NCI-H2196 treated with DMSO at 0.1 percent for 48 hours (cell line): Measurements from ENCODE around the gene MYPOP.
"Not testable (repeated sequence)": the region's sequence is repeated elsewhere in the genome, so short reads cannot be mapped to it uniquely, and the experiment has no call there.

Source experiments
- DNase-seq: peaks from one replicate; lab custom pipeline; 2025; ENCODE audit not compliant: unreplicated experiment; lab: John Stamatoyannopoulos, UW

MYPOP gene

DNA sequence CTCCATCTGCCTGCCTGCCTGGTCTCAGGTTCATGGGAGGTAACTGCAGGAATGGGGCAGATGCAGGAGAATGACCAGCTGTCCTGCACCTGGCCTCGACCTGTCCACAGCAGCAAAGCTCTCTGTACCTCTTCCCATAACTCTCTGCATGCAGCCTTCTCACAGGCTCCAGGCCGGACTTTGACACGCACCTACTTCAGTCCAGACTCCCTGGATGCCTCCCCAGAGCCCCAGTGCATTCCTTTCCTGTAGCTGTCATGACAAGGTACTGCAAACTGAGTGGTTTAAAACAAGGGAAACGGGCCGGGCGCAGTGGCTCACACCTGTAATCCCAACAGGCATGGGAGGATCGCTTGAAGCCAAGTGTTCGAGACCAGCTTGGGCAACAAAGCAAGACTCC lies 8.9 kb upstream of the MYPOP start:
- no peak for DNase-seq

DNA sequence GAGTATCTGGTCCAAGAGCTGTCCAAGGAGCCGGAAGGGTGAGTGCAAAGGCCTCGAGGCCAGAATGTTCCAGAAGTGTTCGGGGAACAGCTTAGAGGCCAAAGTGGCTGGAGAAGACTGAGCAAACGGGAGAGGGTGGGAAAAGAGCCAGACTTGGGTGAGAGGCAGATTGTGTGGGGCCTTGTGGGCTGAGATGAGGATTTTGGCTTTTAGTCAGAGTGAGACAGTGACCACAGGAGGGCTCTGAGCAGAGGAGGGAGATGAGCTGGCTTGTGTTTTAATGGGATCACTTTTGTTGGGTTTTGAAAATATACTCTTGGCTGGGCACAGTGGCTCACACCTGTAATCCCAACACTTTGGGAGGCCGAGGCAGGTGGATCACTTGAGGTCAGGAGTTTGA lies 6.5 kb upstream of the MYPOP start:
- no peak for DNase-seq

DNA sequence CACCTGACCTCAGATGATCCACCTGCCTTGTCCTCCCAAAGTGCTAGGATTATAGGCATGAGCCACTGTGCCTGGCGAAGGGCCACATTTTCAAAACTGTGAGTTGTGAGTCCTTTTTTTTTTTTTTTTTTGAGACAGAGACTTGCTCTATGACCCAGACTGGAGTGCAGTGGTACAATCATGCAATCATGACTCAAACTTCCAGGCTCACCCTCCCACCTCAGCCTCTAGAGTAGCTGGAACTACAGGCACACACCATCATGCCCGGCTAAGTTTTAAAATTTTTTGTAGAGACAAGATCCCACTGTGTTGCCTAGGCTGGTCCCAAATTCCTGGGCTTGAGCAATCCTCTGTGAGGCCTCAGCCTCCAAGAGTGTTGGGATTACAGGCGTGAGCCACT lies 3.8 kb upstream of the MYPOP start:
- no peak for DNase-seq

DNA sequence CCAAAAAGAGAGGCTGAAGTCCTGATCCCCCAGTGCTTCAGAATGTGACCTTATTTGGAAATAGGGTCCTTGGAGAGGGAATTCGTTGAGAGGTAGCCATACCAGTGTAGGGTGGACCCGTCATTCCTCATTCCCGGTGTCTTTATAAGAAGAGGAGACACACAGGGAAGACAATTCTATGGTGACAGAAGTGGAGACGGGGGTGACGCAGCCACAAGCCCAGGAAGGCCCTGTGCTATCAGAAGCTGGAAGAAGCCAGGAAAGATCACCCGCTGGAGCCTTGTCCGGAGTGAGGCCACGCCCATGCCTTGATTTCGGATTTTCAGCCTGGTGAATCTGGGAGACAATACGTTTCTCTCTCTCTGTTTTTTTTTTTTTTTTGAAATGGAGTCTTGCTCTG lies 2.6 kb upstream of the MYPOP start:
- no peak for DNase-seq

DNA sequence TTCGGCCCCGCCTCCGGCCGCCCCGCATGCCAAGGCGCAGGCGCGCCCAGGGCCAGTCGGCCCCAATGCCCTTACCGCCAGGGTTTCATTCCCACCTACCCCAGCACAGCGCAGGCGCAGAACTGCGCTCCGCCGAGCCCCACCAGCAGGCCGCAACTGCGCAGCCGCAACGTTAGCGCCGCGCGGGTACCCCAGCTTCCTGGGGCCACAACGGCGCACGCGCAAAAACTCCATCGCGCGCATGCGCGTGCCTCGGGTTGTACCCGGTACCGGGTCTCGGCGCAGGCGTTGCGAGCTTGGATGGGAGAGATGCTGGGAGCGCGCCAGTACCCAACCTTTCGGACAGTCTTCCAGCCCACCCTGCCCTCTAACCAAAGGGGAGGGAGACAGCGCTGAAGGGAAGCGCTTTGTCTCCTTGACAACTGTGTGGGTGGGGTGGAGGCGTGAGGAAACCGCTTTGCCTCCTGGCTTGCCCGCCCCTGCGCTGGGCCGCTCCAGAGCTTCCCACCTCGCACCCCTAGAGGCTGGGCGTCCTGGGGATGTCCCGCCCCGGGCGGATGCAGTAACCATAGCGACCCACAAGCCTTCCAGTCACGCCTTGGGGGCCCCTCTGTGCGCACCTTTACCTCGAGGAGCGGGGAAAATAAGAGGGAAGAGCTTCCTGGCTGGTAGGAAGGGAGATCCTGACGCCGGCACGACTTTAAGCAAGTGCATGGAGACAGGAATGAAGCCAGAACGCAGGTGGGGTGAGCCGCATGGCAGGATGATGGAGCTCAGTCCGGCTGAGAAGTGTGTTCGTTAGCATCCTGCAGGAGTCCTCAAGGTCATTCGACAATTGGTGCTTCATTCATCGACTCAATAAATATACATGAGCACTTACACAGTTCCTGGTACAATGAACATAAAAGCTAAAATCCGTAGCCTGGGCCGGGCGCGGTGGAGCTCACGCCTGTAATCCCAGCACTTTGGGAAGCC lies 525 bp upstream of the MYPOP start:
- DNase-seq: peak; percentile 95

DNA sequence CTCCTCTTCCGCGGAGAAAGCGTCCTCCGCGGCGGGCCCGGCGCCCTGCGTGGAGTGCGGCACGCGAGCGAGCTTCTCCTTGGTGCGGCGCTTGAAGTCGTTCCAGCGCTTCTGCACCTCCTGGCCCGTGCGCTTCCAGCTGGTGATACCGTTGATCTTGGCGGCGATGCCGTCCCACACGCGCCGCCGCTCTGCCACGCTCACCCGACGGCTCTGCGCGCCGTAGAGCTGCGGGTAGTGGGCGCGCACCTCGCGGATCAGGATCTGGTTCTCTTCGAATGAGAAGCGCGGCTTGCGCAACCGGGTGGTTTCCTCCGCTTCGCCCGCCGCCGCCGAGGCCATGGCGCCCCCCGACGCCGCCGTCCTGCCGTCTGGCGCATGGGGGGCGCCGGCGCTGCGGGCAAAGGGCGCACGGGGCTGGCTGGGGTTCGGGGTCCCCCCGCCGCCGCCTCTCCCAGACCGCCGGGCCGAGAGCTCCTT lies 941 bp downstream of the MYPOP start:
- no peak for DNase-seq

DNA sequence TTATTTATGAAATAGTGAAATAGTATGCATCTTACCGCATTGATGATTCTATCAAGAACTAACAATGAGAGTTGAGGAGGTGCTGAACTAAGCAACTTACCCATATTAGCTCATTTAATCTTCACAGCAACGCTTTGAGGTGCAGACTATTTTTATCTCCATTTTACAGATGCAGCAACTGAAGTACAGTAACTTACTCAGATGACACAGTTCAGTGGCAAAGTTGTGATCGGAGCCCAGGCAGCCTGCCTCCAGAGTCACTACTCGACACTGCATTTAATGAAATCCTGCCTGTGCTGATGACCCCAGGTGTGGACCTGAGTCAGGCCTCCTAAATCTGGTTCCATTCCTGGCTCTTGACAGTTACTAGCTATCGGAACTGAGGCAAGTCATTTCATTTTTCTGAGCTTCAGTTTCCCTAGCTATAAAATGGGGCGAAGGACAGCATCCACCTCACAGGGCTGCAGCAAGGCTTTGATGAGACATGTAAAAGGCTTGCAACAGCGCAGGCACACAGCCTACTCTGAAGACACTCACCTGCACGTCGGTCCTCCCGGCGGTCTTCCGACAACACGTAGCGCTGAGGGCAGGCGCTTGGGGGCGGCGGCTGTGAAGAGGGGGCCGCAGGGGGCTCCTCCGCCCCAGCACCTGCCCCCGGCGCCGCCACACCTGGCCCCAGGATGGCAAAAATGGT lies 1.5 kb downstream of the MYPOP start:
- DNase-seq: no peak

DNA sequence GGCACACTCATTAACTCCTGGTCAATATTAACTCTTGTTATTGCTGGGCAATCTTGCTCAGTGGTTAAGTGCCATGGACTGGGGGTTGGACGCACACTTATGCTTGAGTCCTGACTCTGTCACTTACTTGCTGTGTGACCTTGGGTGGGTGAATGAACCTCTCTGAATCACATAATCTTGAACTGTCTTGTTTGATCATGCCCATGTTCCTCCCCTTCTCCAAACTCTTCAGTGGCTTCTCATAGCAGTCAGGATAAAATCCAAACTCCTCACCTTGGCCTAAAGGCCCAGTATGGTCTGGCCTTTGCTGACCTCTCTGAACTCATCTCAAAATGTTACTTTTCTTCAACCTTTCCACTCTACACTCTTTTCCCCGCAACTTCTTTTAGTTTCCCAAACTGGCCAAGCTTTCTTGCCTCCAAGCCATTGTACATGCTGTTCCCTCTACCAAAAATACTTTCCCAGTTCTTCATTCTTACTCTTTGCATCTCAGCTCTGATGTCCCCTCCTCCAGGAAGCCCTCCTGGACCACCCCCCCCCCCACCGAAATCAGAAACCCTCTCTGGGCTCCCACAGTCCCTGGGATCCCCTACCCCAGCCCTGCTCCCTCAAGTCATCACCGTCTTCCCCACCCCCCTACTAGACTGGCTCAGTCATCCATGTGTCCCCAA lies 2.4 kb downstream of the MYPOP start:
- DNase-seq: no peak

DNA sequence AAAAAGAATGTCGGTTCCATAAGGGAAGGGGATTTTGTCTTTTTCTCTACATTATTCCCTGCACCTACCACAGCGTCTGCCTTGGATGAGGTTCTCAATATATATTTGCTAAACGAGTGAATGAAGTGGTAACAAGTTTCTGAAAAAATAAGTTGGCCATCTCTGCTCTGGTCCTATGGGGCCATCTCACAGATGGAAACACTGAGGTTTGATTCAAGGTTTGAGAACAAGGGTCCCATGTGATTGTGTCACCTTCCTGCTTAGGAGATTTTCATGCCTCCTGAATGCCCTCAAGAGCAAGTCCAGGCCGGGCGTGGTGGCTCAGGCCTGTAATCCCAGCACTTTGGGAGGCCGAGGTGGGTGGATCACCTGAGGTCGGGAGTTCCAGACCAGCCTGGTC lies 3.2 kb downstream of the MYPOP start:
- DNase-seq: no peak

DNA sequence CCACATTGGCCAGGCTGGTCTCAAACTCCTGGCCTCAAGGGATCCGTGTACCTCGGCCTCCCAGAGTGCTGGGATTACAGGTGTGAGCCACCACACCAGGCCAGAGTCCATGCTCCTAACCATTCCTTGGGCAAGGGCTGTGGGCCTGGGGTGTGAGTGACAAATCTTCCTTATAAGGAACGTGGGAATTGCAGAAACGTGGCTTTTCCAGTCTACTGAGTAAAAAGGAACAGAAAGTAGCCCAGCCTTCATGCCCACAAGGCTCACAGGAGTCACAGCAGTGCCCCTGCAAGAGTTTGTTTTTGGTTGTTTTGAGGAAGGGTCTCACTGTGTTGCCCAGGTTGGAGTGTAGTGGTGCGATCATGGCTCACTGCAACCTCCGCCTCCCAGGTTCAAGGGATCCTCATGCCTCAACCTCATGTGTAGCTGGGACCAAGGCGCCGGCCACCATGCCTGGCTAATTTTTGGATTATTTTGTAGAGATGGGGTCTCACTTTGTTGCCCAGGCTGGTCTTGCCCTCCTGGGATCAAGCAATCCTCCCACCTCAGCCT lies 5.1 kb downstream of the MYPOP start:
- no peak for DNase-seq

DNA sequence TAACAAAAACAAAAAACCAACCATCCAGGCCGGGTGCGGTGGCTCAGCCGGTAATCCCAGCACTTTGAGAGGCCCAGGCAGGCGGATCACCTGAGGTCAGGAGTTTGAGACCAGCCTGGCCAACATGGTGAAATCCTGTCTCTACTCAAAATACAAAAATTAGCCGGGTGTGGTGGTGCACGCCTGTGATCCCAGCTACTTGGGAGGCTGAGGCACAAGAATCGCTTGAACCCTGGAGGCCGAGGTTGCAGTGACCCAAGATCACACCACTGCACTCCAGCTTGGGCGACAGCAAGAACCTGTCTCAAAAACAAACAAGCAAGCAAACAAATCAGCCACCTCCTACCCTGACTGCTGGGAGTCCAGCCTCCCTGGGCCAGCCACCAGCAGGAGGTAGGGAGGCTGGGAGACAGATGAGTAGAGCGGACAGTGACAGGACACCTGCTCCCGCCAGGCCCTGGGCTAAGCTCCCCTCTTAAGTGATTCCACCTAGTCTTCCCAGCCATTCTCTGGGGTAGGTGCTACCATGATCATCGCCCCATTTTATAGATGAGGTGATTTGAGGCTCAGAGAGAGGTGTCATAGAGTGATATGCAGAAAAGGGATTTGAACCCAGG lies 6.3 kb downstream of the MYPOP start:
- DNase-seq: not testable (repeated sequence)

DNA sequence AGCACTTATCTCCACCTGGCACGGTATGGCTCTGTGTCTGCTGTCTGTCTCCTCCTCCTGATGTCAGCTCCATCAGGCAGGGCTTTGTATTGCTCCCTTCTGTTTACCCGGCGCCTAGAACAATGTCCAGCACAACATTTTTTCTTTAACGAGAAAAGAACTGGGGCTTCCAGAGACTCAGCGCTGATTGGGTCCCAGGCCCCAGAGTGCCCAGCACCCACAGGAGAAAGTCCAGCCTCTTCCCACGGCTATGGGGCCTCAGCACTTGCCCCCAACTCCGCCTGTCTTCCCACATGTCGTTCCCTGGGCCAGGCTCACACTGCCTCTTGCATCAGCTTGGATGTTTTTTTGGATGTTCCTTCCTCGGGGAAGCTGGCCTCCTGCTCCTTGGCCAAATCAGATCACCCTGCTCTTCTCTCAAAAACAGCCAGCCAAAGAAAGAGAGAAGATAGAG lies 6.9 kb downstream of the MYPOP start:
- DNase-seq: no peak

DNA sequence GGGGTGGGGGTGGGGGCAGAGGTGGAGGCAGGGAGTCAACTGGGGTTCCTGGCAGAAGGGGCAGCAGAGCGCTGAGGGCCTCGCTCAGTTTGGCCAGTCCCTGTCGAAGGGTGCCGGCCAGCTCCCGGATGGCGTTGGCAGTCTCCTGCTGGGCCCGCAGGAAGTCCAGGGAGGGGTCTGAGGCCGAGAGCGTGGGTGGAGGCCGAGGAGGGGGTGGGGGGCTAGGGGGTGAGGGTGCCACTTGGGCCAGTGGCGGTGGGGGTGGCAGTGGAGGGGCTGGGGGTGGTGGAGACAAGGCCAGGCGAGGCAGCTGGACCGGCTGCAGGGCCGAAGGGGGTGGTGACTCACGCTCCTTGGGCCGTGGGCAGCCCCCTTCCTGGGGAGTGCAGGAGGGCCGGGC lies 11.5 kb downstream of the MYPOP start:
- DNase-seq: no peak

DNA sequence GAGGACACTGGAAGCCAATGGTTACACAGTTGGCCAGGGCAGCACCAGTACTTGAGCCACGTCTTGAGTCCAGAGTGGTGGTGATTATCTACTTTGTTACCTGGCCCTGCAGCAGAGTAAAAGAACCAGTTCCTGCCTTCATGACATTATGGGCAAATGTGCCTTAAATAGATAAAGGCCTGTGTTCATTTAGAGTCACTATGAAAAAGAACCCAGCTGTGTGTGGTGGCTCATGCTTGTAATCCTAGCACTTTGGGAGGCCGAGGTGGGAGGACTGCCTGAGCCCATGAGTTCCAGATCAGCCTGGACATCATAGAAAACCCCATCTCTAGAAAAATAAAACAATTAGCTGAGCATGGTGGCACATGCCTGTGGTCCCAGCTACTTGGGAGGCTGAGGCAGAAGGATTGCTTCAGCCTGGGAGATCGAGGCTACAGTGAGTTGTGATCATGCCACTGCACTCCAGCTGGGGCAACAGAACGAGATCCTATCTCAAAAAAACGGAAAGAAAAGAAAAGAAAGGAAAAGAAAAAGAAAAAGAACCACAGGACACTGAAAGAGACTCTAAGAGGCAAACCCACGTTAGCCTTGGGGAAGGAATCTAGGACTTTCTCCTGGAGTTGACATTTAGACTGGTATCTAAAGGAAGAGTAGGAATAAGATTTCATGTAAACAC lies 13.1 kb downstream of the MYPOP start:
- no peak for DNase-seq

DNA sequence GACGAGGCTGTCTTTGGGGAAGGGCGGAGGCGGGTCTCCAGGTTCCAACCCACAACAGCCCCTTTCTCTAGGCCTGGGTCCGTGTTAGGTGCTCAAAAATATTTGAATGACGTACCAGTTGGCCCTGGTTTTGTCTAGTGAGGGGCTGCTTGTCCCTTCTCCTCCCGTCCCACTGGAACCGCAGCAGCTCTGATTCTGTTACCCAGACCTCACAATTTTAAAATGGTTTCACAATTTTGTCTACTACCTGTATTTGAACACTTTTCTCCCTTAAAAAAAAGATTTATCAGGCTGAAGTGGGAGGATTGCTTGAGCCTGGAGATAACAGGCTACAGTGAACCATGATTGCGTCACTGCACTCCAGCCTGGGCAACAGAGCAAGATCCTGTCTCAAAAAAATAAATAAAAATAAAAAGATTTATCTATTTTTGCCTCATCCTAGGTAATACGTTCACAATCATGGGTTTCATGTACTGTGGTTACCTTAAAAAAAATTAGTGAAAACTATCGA lies 15.2 kb downstream of the MYPOP start:
- DNase-seq: no peak

DNA sequence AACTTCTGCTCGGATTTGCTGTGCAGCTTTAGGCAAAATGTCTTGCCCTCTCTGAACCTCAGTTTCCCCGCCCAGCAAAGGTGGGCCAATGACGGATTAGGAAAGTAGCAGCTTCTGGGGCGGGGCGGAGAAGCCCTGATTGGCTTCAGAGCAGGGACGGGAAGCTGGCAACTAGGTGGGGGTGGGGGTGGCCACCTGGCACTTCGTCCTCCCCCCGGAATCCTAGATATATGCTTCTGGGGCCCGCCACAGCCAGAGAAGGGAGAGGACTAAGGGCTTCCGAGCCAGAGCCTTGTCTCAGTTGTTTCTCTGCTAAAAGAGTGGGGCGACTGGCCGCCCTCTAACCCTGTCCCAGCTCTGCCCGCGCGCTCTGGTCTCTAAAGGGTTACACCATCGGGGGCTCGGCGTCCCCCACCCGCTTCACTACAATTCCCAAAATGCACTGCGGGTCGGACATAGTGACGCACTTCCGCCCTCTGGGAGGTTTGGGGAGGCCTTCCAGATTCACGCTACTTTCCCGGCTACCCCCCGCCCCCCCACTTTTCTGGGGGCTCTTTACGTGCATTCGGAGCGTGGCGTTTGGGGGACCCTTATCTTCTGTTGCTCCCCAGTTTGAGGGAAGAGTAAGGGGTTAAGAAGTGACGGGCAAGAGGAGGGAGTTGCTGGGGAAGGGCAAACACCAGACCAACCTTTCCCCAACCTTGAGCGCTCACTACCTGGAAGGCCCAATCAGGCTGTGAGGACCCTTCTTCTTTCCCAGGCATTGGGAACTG lies 15.8 kb downstream of the MYPOP start:
- DNase-seq: peak; percentile 82

DNA sequence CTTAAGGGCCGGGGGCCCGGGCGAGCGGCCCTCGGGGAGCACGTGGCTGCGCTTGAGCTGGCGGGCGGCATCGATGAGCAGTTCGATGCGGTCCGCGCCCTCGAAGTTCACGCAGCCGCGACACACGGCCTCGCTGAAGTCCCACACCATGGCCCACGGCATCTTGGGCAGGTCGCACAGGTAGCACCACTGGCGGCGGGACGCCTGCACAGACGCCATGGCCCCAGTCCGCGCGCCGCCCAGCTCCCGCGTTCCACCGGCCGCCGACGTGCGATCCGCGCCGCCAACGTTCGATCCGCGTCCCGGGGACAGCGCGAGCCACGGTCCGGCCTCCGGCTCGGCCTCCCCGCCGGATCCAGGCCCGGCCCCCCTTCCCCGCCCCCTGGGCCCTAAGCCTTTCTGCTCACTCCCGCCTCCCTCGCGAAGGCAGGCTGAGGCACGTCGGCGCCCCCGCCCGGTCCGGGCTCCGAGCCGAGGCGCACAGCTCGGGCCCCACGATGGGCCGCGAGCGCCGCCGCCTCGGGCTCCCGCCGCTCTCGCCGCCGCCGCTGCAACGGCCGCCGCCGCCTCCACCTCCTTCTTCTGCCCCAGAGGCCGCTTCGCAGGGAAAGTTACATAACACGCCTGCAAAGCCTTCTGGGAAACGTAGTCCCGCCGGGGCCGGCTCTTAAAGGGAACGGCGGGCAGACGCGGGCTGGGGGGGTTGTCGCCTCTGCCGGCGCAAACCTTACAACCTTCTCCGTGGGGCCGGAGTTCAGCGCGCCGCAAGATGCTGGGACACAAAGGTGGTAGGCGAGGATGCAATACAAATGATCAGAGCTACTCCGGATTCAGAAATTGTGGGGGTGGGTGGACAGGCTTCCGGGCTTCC lies 16.6 kb downstream of the MYPOP start, which contains the start of gene IRF2BP1:
Gene IRF2BP1 (minus strand): TSS at position 586 of the 871 bp plus-strand sequence. CDS start 367 bp downstream, at position 219.
- peak; percentile 75 for DNase-seq
